Neural crest cell (in vitro differentiated cells): ENCODE measurements around the gene CCDC57. TPM values are rescaled to one million over a fixed set of nuclear protein-coding genes. Genes with fewer than 3 reads are reported as not detected.
"Not testable (repeated sequence)": the region's sequence is repeated elsewhere in the genome, so short reads cannot be mapped to it uniquely, and the experiment has no call there.

ENCODE experiments used
- DNase-seq: peaks from one replicate; pipeline ENCODE4 v3.0.0; 2021; ENCODE audit warnings: low read depth, mixed read lengths, low spot score
- H3K27ac Mint-ChIP-seq: one replicate; pipeline ENCODE4 v1.8.0; 2021; ENCODE audit warnings: mild to moderate bottlenecking, mixed read lengths; ENCODE audit not compliant: unreplicated experiment
- H3K27me3 Mint-ChIP-seq: 2 replicates; pipeline ENCODE4 v1.8.0; 2021; ENCODE audit warnings: low read depth, mild to moderate bottlenecking, mixed read lengths
- H3K36me3 Mint-ChIP-seq: 2 replicates; pipeline ENCODE4 v1.8.0; 2021; ENCODE audit warnings: low read depth, mild to moderate bottlenecking, mixed read lengths
- H3K4me1 Mint-ChIP-seq: 2 replicates; pipeline ENCODE4 v1.8.0; 2021; ENCODE audit warnings: mixed read lengths
- H3K4me3 Mint-ChIP-seq: one replicate; pipeline ENCODE4 v1.8.0; 2021; ENCODE audit warnings: mild to moderate bottlenecking, mixed read lengths
- H3K9me3 Mint-ChIP-seq: 2 replicates; pipeline ENCODE4 v1.8.0; 2021; ENCODE audit warnings: mixed read lengths
- long read RNA-seq: library from polyadenylated mRNA; unstranded; transcript quantifications from one replicate; pipeline ENCODE4 v2.0.0, GENCODE V29; 2020
- total RNA-seq: library from RNA; stranded (reverse); gene quantifications from 2 replicates; pipeline ENCODE4 v1.2.1, GENCODE V29; 2021
- TF ChIP-seq, protein P1 (sequence below): fragments of 200-600 bp; sonication (generic); conservative IDR thresholded peaks from 2 replicates; pipeline ENCODE4 v1.5.0; 2021; ENCODE audit warnings: antibody characterized with exemption, mild to moderate bottlenecking

Gene CCDC57
- 47.5 and 50.3 TPM in 2 replicates for total RNA-seq
- long read RNA-seq, partial matches to known transcripts = 0 of 2 reads
- long read RNA-seq, other reads (novel, unspliced or antisense) = 2 of 2 reads

- H3K36me3 Mint-ChIP-seq = no peaks in the 10 kb centered on the region
- H3K4me1 Mint-ChIP-seq = peaks cover 11% of the 10 kb centered on the region
- DNase-seq = peak; percentile 73
- H3K27me3 Mint-ChIP-seq = no peaks in the 10 kb centered on the region
- H3K27ac Mint-ChIP-seq = no peak within 1 kb of the TSS
- H3K9me3 Mint-ChIP-seq = no peaks in the 10 kb centered on the region
- TF ChIP-seq, protein P1, sequence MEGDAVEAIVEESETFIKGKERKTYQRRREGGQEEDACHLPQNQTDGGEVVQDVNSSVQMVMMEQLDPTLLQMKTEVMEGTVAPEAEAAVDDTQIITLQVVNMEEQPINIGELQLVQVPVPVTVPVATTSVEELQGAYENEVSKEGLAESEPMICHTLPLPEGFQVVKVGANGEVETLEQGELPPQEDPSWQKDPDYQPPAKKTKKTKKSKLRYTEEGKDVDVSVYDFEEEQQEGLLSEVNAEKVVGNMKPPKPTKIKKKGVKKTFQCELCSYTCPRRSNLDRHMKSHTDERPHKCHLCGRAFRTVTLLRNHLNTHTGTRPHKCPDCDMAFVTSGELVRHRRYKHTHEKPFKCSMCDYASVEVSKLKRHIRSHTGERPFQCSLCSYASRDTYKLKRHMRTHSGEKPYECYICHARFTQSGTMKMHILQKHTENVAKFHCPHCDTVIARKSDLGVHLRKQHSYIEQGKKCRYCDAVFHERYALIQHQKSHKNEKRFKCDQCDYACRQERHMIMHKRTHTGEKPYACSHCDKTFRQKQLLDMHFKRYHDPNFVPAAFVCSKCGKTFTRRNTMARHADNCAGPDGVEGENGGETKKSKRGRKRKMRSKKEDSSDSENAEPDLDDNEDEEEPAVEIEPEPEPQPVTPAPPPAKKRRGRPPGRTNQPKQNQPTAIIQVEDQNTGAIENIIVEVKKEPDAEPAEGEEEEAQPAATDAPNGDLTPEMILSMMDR = peak; percentile 13
- H3K4me3 Mint-ChIP-seq = peak within 1 kb of the TSS; percentile 85
Measured at GRCh38 chr17:82212331-82213250, at the start of gene CCDC57. Gene CCDC57 (minus strand): TSS chr17:82212842. CDS start chr17:82201944, 10,898 bp downstream.

- peaks cover 8% of the 10 kb centered on the region for H3K4me1 Mint-ChIP-seq
- TF ChIP-seq, protein P1 = no peak
- H3K9me3 Mint-ChIP-seq = peaks cover 3% of the 10 kb centered on the region
- H3K27ac Mint-ChIP-seq = no peak overlapping the region
- H3K4me3 Mint-ChIP-seq = no peak overlapping the region
- DNase-seq = no peak
- H3K27me3 Mint-ChIP-seq = no peaks in the 10 kb centered on the region
- peaks cover 48% of the 10 kb centered on the region for H3K36me3 Mint-ChIP-seq
Measured at GRCh38 chr17:82262344-82262743, 49.7 kb upstream of the CCDC57 start.

- DNase-seq, H3K4me3 Mint-ChIP-seq, H3K9me3 Mint-ChIP-seq, H3K27ac Mint-ChIP-seq, H3K27me3 Mint-ChIP-seq, H3K4me1 Mint-ChIP-seq: not testable (repeated sequence)
- H3K36me3 Mint-ChIP-seq = peaks cover 53% of the 10 kb centered on the region
Measured at GRCh38 chr17:82259972-82260961, 47.6 kb upstream of the CCDC57 start.

DNA sequence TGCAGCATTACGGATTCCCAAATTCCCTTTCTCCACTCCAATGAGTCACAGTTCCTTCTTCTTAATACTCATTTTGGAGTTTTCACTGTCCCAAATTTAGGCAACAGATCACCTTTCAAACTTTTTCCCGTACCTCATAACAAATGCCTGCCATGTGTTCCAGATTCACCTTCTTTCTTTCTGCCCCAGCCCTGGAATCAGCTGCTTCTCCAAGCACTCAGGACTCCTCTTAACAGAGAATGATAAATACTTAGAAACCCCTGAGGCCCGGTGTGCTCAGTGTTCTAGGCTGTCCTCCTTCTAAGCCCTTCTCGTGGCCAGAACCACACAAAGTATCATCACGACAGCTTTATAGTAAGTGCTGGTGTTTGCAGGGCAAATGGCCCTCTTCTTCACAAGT is 45.9 kb upstream of the CCDC57 start:
- no peak overlapping the region for H3K4me3 Mint-ChIP-seq
- H3K27ac Mint-ChIP-seq = no peak overlapping the region
- peaks cover 51% of the 10 kb centered on the region for H3K36me3 Mint-ChIP-seq
- peaks cover 5% of the 10 kb centered on the region for H3K4me1 Mint-ChIP-seq
- TF ChIP-seq, protein P1 = no peak
- no peak for DNase-seq
- no peaks in the 10 kb centered on the region for H3K27me3 Mint-ChIP-seq
- H3K9me3 Mint-ChIP-seq = peaks cover 3% of the 10 kb centered on the region

GRCh38 chr17:82257473-82257872 is 44.8 kb upstream of the CCDC57 start:
- Mint-ChIP-seq H3K36me3 (peaks cover 55% of the 10 kb centered on the region), H3K9me3 (peaks cover 3% of the 10 kb centered on the region), H3K27me3 (no peaks in the 10 kb centered on the region), H3K4me1 (peaks cover 5% of the 10 kb centered on the region), H3K4me3 (no peak overlapping the region), H3K27ac (no peak overlapping the region)
- peak; percentile 50 for DNase-seq
- TF ChIP-seq, protein P1 = no peak
